Measurements from ENCODE around the gene L3MBTL4. TPM values are rescaled to one million over a fixed set of nuclear protein-coding genes. Genes with fewer than 3 reads are reported as not detected.
"Not testable (repeated sequence)": the region's sequence is repeated elsewhere in the genome, so short reads cannot be mapped to it uniquely, and the experiment has no call there.

The L3MBTL4 gene
- total RNA-seq, 4 donors from 2014 or later = 3.6 to 9.0 (median 5.0) TPM

- no peak for DNase-seq
- no peaks in the 10 kb centered on the region for H3K36me3 ChIP-seq
- TF ChIP-seq POLR2A (IDR thresholded peaks at IDR 0.05) = no peak
- TF ChIP-seq CTCF (IDR thresholded peaks at IDR 0.05) = no peak
- no peaks in the 10 kb centered on the region for H3K4me1 ChIP-seq
- 87 to 89% methylated on average over 2 of the region's 2 CpGs for WGBS, 2 donors
- no peak overlapping the region for H3K27ac ChIP-seq
- no peak overlapping the region for H3K4me3 ChIP-seq
- H3K9me3 ChIP-seq = no peaks in the 10 kb centered on the region
- H3K27me3 ChIP-seq = no peaks in the 10 kb centered on the region
- intact Hi-C loops (cut with DNase I) = no loop called here
Measured at GRCh38 chr18:6155707-6156106, 259.0 kb downstream of the L3MBTL4 start.

GRCh38 chr18:6150430-6150829, 264.3 kb downstream of the L3MBTL4 start:
- WGBS, 2 donors = 69 to 85% methylated on average over 3 of the region's 3 CpGs
- no peak overlapping the region for H3K27ac ChIP-seq
- intact Hi-C loops (cut with DNase I) = no loop called here
- H3K4me3 ChIP-seq = no peak overlapping the region
- H3K36me3 ChIP-seq = no peaks in the 10 kb centered on the region
- H3K4me1 ChIP-seq = no peaks in the 10 kb centered on the region
- no peak for TF ChIP-seq CTCF (IDR thresholded peaks at IDR 0.05)
- no peak for TF ChIP-seq POLR2A (IDR thresholded peaks at IDR 0.05)
- H3K27me3 ChIP-seq = no peaks in the 10 kb centered on the region
- no peaks in the 10 kb centered on the region for H3K9me3 ChIP-seq
- no peak for DNase-seq

GRCh38 chr18:6146307-6146661, 268.4 kb downstream of the L3MBTL4 start:
- Histone ChIP-seq H3K36me3 (no peaks in the 10 kb centered on the region), H3K9me3 (no peaks in the 10 kb centered on the region), H3K27me3 (no peaks in the 10 kb centered on the region), H3K27ac (no peak overlapping the region), H3K4me3 (no peak overlapping the region), H3K4me1 (no peaks in the 10 kb centered on the region)
- 86 to 91% methylated on average over 14 to 16 of the region's 16 CpGs for WGBS, 2 donors
- no peak for DNase-seq
- no peak for TF ChIP-seq CTCF (IDR thresholded peaks at IDR 0.05)
- intact Hi-C loops (cut with DNase I) = no loop called here

- WGBS, 2 donors = 66 to 79% methylated on average over 14 to 18 of the region's 18 CpGs
- DNase-seq = no peak
- intact Hi-C loops (cut with DNase I) = no loop called here
Measured at GRCh38 chr18:6145645-6146306, 268.9 kb downstream of the L3MBTL4 start.

GRCh38 chr18:6139007-6139406, 275.7 kb downstream of the L3MBTL4 start:
- intact Hi-C loops (cut with DNase I) = no loop called here
- peaks cover 0 to 33% (median 0%) of the 10 kb centered on the region in 3 donors for H3K36me3 ChIP-seq
- H3K27me3 ChIP-seq = no peaks in the 10 kb centered on the region
- H3K4me1 ChIP-seq = no peaks in the 10 kb centered on the region
- no peaks in the 10 kb centered on the region for H3K9me3 ChIP-seq
- no peak for DNase-seq
- no peak overlapping the region for H3K4me3 ChIP-seq
- TF ChIP-seq CTCF (IDR thresholded peaks at IDR 0.05) = no peak
- 86 to 92% methylated on average over 3 of the region's 3 CpGs for WGBS, 2 donors
- H3K27ac ChIP-seq = no peak overlapping the region

More at GRCh38 chr18:6145645-6146306, 268.9 kb downstream of the L3MBTL4 start:
- Histone ChIP-seq H3K4me3 (no peak overlapping the region), H3K36me3 (no peaks in the 10 kb centered on the region), H3K27me3 (no peaks in the 10 kb centered on the region), H3K27ac (no peak overlapping the region), H3K9me3 (no peaks in the 10 kb centered on the region), H3K4me1 (no peaks in the 10 kb centered on the region)
- no peak for TF ChIP-seq POLR2A (IDR thresholded peaks at IDR 0.05)
- TF ChIP-seq CTCF (IDR thresholded peaks at IDR 0.05) = no peak

- peaks cover 0 to 42% (median 0%) of the 10 kb centered on the region in 3 donors for H3K36me3 ChIP-seq
- H3K4me1 ChIP-seq; H3K9me3 ChIP-seq; intact Hi-C loops (cut with DNase I); DNase-seq; H3K27ac ChIP-seq; H3K4me3 ChIP-seq; H3K27me3 ChIP-seq: not testable (repeated sequence)
- 82 to 100% methylated on average over 1 of the region's 1 CpG for WGBS, 2 donors
Measured at GRCh38 chr18:6135901-6136300, 278.8 kb downstream of the L3MBTL4 start.

GRCh38 chr18:6135029-6135428, 279.7 kb downstream of the L3MBTL4 start:
- H3K4me3 ChIP-seq; H3K9me3 ChIP-seq; intact Hi-C loops (cut with DNase I); H3K27ac ChIP-seq; H3K27me3 ChIP-seq; H3K4me1 ChIP-seq; DNase-seq: not testable (repeated sequence)
- peaks cover 0 to 42% (median 0%) of the 10 kb centered on the region in 3 donors for H3K36me3 ChIP-seq
- 95 to 100% methylated on average over 2 of the region's 2 CpGs for WGBS, 2 donors

All from esophagus squamous epithelium (tissue), 5 donors.